SK-N-MC (cell line): Measurements from ENCODE around the gene REEP3.

ENCODE experiments used
- DNase-seq: peaks from one replicate; pipeline ENCODE4 v3.0.0-alpha.2; 2011; ENCODE audit warnings: low read depth, low spot score
- H3K27ac ChIP-seq: fragments of 200-600 bp; sonication (generic); 2 replicates; pipeline ENCODE4 v1.5.1; 2016; ENCODE audit warnings: mixed run types
- H3K36me3 ChIP-seq: fragments of 200-600 bp; sonication (generic); 2 replicates; pipeline ENCODE4 v1.6.1; 2017; ENCODE audit warnings: antibody characterized with exemption, low read length, mixed read lengths; ENCODE audit not compliant: insufficient read depth
- H3K4me3 ChIP-seq: fragments of 200-600 bp; sonication (generic); 2 replicates; pipeline ENCODE4 v1.5.1; 2016
- H3K9ac ChIP-seq: fragments of 200-600 bp; sonication (generic); 2 replicates; pipeline ENCODE4 v1.8.0; 2017; ENCODE audit warnings: mixed run types, mixed read lengths; ENCODE audit not compliant: insufficient read length
- H3K9me3 ChIP-seq: fragments of 200-600 bp; sonication (generic); 2 replicates; pipeline ENCODE4 v1.6.1; 2017; ENCODE audit warnings: low read depth, mild to moderate bottlenecking, antibody characterized with exemption, low read length, moderate library complexity, mixed read lengths
- EZH2 ChIP-seq: fragments of 200-600 bp; sonication (generic); IDR thresholded peaks from one replicate; pipeline ENCODE4 v1.6.1; 2017; ENCODE audit warnings: antibody characterized with exemption
- FOXP2 ChIP-seq: optimal IDR thresholded peaks from 2 replicates; pipeline ENCODE3; 2011; ENCODE audit warnings: mild to moderate bottlenecking, moderate library complexity; ENCODE audit not compliant: insufficient read depth; ENCODE audit errors: extremely low read length, control extremely low read depth
- POLR2AphosphoS5 ChIP-seq: IDR thresholded peaks from 2 replicates; pipeline ENCODE4 v1.6.1; 2012; ENCODE audit warnings: mild to moderate bottlenecking, low read depth, low read length, borderline replicate concordance

The REEP3 gene

DNA sequence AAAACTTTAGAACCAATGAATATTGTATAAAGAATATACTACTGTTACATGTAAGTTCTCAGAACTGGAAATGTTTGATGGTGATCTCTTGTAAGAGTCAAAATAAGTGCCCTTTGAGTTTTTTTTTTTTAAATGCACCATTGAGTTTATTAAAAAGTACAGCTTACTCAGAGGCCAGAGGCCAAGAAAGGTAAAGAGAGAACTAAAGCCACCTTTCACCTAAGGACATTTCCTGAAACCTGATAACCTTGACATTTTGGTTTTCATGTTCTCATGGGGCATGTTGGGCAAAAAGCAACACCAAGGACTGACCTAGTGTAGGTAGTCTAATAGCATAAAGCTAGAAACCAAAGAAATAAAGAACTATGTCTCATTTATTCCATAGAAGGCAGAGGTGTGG, 27.7 kb downstream of the REEP3 start:
- H3K27ac ChIP-seq, result no peak overlapping the region
- TF ChIP-seq POLR2AphosphoS5 (no peak), FOXP2 (no peak), EZH2 (no peak)
- no peak overlapping the region for H3K4me3 ChIP-seq
- no peak for DNase-seq
- no peaks in the 10 kb centered on the region for H3K9me3 ChIP-seq
- H3K36me3 ChIP-seq, result no peaks in the 10 kb centered on the region
- H3K9ac ChIP-seq, result no peak overlapping the region

DNA sequence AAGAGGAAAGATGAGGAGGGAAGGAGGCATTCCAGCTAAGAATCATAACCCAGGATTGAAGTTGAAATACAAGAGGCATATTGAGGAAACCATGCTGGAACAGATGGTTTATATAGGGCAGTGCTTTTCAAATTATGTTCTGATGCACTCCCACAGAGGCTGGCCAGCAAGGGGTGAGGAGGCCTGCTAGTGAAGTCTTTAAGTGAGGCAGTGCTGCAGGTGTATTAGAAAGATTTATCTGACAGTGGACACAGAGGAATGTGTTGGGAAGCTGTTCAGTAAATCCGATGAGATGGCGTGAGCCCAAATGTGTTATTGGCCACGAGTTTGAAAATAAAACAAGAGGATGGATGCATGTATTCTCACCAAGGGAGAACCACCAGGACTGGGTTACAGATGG, 28.6 kb downstream of the REEP3 start:
- no peaks in the 10 kb centered on the region for H3K36me3 ChIP-seq
- no peak overlapping the region for H3K9ac ChIP-seq
- H3K4me3 ChIP-seq, result no peak overlapping the region
- H3K9me3 ChIP-seq, result no peaks in the 10 kb centered on the region
- TF ChIP-seq POLR2AphosphoS5 (no peak), FOXP2 (no peak), EZH2 (no peak)
- no peak overlapping the region for H3K27ac ChIP-seq
- DNase-seq, result no peak

DNA sequence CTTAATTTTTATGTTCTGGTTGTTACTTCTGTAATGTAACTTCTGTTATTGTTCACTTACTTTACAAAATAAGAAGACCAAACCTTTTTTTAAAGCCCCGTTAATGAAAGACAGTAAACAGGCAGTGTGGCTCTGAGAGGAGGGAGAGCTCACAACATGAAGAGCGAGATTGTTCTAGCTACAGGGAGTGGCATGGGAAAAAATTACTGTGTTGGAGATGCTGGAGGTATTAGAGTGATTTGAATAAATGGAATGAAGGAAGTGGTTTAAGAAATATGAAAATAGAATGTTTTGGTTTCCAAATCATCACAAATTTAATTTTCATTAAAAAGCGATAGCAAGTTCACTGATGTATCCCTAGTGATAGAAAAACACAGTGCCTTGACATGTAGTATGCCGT, 31.8 kb downstream of the REEP3 start:
- DNase-seq, result no peak
- H3K9me3 ChIP-seq, result no peaks in the 10 kb centered on the region
- no peaks in the 10 kb centered on the region for H3K36me3 ChIP-seq
- no peak overlapping the region for H3K27ac ChIP-seq
- TF ChIP-seq FOXP2 (no peak), POLR2AphosphoS5 (no peak), EZH2 (no peak)
- H3K4me3 ChIP-seq, result no peak overlapping the region
- no peak overlapping the region for H3K9ac ChIP-seq

DNA sequence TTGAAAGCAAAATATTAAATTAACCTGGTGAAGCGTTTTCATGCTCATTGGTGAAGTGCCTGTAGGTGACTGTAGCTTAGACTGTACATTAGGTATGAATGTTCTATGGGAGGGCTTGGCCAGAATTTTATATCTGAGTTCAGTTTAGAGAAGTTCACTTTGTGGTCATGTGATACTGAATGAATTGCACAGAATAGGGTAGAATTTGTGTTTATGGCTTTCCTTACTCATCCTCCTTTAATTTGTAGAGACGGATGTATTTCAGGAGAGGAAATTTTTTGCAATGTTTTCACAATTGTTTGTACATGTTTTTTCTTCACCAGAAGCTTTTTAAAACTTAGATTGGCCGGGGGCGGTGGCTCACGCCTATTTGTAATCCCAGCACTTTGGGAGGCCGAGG, 32.3 kb downstream of the REEP3 start:
- Histone ChIP-seq H3K4me3 (no peak overlapping the region), H3K9me3 (no peaks in the 10 kb centered on the region), H3K27ac (no peak overlapping the region), H3K36me3 (no peaks in the 10 kb centered on the region), H3K9ac (no peak overlapping the region)
- DNase-seq, result no peak
- TF ChIP-seq EZH2 (no peak), POLR2AphosphoS5 (no peak), FOXP2 (no peak)

DNA sequence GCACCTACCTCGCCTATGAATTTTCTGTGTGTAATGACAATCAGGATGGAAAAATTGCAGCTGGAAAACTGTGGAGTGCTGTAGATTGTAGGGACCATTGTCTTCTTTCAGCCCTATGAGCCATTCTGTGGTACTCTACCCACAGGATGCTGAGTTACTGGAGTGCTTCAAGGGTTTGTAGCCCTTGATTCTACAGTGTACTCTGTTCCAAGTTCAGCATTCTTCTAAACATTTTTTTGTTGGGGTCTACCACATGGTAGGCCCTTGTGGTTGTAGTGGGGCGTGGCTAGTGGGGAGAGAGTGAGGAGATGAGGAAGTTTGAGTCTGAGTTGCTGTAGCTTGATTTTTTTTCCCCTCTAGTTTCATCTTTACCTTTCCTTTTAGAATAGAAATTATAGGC, 33.5 kb downstream of the REEP3 start:
- Histone ChIP-seq H3K27ac (no peak overlapping the region), H3K36me3 (no peaks in the 10 kb centered on the region), H3K4me3 (no peak overlapping the region), H3K9me3 (no peaks in the 10 kb centered on the region), H3K9ac (no peak overlapping the region)
- DNase-seq, result no peak
- TF ChIP-seq POLR2AphosphoS5, result no peak
- TF ChIP-seq EZH2, result no peak

DNA sequence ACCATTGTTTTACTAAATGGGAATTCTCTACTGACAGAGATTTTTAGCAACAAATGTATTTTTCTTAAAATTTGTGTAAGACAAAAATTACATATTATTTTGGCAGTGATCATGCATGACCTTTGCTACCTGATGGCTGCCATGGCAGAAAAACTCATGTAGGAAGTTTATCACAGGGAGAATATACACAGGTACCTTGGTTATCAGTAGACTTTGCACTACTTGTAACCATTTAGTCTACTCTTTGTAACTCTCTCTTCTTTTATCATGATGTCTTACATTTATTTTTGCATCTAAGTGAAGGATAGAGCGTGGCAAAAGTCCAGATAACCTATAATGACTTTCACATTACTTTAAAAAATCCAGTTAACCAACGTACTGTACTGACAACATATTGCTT, 34.1 kb downstream of the REEP3 start:
- no peaks in the 10 kb centered on the region for H3K9me3 ChIP-seq
- H3K36me3 ChIP-seq, result no peaks in the 10 kb centered on the region
- no peak for DNase-seq
- H3K27ac ChIP-seq, result no peak overlapping the region
- H3K9ac ChIP-seq, result no peak overlapping the region
- no peak for TF ChIP-seq EZH2
- no peak for TF ChIP-seq POLR2AphosphoS5
- no peak for TF ChIP-seq FOXP2
- no peak overlapping the region for H3K4me3 ChIP-seq

DNA sequence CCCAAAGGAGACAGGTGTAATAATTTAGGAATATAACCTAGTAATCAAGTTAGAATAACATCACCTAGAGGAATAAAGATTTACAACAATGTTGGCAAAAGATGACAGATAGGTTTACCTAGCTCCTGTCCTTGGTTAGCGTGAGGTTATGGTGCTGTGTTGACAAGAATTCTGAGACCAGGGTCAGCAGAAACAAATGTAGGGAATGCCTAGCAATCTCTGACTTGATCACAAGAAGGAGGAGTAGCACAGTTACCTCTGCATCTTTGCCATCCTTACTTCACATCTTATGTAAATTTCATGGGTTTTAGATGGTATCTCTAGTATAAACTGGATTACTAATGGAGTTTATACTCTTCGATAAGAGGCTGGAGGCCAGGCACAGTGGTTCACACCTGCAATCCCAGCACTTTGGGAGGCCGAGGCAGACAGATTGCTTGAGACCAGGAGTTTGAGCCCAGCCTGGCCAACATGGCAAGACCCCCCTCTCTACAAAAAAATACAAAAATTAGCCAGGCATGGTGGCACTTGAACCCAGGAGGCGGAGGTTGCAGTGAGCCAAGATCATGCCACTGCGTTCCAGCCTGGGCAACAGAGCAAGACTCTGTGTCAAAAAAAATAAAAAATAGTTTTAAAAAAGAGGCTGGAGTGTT, 37.1 kb downstream of the REEP3 start:
- Histone ChIP-seq H3K9ac (no peak overlapping the region), H3K27ac (no peak overlapping the region), H3K9me3 (no peaks in the 10 kb centered on the region), H3K36me3 (no peaks in the 10 kb centered on the region), H3K4me3 (no peak overlapping the region)
- no peak for TF ChIP-seq FOXP2
- TF ChIP-seq POLR2AphosphoS5, result no peak
- TF ChIP-seq EZH2, result no peak
- DNase-seq, result no peak

DNA sequence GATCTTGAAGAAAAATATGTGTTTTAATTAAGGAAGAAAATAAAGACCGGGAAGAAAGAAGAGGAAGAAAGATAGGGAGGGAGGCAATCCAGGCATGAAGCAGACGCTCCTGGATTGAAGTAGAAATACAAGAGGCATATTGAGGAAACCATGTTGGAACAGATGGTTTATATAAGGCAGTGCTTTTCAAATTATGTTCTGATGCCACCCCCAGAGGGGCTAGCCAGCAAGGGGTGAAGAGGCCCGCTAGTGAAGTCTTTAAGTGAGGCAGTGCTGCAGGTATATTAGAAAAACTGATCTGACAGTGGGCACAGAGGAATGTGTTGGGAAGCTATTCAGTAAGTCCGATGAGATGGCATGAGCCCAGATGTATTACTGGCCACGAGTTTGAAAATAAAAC, 40.1 kb downstream of the REEP3 start:
- no peak overlapping the region for H3K9ac ChIP-seq
- no peak overlapping the region for H3K4me3 ChIP-seq
- DNase-seq, result no peak
- H3K9me3 ChIP-seq, result no peaks in the 10 kb centered on the region
- TF ChIP-seq FOXP2, result no peak
- TF ChIP-seq EZH2, result no peak
- TF ChIP-seq POLR2AphosphoS5, result no peak
- H3K27ac ChIP-seq, result no peak overlapping the region
- no peaks in the 10 kb centered on the region for H3K36me3 ChIP-seq

DNA sequence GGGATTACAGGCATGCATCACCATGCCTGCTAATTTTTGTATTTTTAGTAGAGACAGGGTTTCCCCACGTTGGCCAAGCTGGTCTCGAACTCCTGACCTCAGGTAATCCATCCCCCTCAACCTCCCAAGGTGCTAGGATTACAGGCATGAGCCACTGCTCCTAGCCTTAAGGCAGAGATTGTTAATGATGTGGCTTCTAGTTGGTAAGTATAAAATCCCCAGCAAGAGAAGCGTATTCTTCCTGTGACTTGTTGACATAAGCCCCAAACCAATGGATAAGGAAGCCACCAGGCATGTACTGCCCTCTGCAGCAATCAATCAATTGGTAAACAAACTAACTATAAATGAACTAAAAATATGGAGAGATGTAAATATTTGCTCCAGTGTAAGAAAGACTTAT, 41.2 kb downstream of the REEP3 start:
- H3K36me3 ChIP-seq, result no peaks in the 10 kb centered on the region
- no peak for DNase-seq
- no peak for TF ChIP-seq POLR2AphosphoS5
- TF ChIP-seq FOXP2, result no peak
- no peak for TF ChIP-seq EZH2

More for the DNA sequence above, 41.2 kb downstream of the REEP3 start:
- no peak overlapping the region for H3K27ac ChIP-seq
- H3K4me3 ChIP-seq, result no peak overlapping the region
- no peak overlapping the region for H3K9ac ChIP-seq
- no peaks in the 10 kb centered on the region for H3K9me3 ChIP-seq
